ENCODE results near the gene GRK4. TPM values are rescaled to one million over a fixed set of nuclear protein-coding genes. Genes with fewer than 3 reads are reported as not detected.
A peak's percentile ranks its signal among the peaks of the same experiment; 100 is the strongest.

Gene GRK4
- total RNA-seq, 1 donor from 2014 or later = 6.7 TPM

DNA sequence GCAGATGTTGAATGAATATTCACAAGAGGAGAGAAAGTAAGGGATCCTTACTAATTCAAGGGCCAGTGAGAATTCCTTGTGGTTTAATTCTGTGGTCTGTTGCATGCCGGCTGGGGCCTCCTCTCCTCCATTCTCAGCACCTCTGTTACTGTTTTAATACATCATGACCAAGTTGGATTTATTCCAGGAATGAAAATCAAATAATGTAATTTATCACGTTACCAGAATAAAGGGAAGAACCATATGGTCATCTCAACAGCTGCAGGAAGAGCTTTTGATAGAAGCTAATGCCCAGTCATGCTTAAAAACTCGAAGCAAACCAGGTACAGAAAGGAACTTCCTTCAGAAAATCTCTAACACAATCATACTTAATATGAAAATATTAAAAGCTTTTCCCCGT lies 54.1 kb downstream of the GRK4 start:
- peaks cover 11% of the 10 kb centered on the region for H3K27me3 ChIP-seq (ENCODE audit: insufficient read depth, low read length)
- H3K9me3 ChIP-seq (ENCODE audit: insufficient read depth, low read depth, low read length) = no peaks in the 10 kb centered on the region
- DNase-seq (ENCODE audit: low read depth) = peak; percentile 70
- no peak overlapping the region for H3K9ac ChIP-seq (ENCODE audit: low read length)
- H4K20me1 ChIP-seq (ENCODE audit: insufficient read depth, low read length) = no peaks in the 10 kb centered on the region
- no peak overlapping the region for H2AFZ ChIP-seq (ENCODE audit: low read depth, low read length)
- TF ChIP-seq, protein P1, sequence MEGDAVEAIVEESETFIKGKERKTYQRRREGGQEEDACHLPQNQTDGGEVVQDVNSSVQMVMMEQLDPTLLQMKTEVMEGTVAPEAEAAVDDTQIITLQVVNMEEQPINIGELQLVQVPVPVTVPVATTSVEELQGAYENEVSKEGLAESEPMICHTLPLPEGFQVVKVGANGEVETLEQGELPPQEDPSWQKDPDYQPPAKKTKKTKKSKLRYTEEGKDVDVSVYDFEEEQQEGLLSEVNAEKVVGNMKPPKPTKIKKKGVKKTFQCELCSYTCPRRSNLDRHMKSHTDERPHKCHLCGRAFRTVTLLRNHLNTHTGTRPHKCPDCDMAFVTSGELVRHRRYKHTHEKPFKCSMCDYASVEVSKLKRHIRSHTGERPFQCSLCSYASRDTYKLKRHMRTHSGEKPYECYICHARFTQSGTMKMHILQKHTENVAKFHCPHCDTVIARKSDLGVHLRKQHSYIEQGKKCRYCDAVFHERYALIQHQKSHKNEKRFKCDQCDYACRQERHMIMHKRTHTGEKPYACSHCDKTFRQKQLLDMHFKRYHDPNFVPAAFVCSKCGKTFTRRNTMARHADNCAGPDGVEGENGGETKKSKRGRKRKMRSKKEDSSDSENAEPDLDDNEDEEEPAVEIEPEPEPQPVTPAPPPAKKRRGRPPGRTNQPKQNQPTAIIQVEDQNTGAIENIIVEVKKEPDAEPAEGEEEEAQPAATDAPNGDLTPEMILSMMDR (IDR thresholded peaks at IDR 0.05; ENCODE audit: insufficient read depth, low read depth, low read length) = no peak
- TF ChIP-seq EZH2 (IDR thresholded peaks at IDR 0.05; ENCODE audit: insufficient read depth, low read length) = no peak
- H3K4me2 ChIP-seq (ENCODE audit: low read length) = no peak overlapping the region
- H3K79me2 ChIP-seq (ENCODE audit: insufficient read depth, low read length) = no peaks in the 10 kb centered on the region
- H3K27ac ChIP-seq (ENCODE audit: low read depth, low read length) = no peak overlapping the region
- Mint-ChIP-seq H3K4me3 (ENCODE audit: unreplicated experiment) (no peak overlapping the region), H3K36me3 (ENCODE audit: low read depth, unreplicated experiment) (no peaks in the 10 kb centered on the region), H3K4me1 (ENCODE audit: low read depth, unreplicated experiment) (peaks cover 10% of the 10 kb centered on the region), H3K27ac (ENCODE audit: unreplicated experiment) (peak overlapping the region; percentile 30), H3K27me3 (ENCODE audit: low read depth, unreplicated experiment) (peaks cover 24% of the 10 kb centered on the region), H3K9me3 (ENCODE audit: unreplicated experiment) (peaks cover 2% of the 10 kb centered on the region)
- H3K4me3 ChIP-seq (ENCODE audit: insufficient read depth, low read depth, low read length) = no peak overlapping the region
- peaks cover 4% of the 10 kb centered on the region for H3K4me1 ChIP-seq (ENCODE audit: insufficient read depth, low read length)
- no peak for FAIRE-seq
- H3K36me3 ChIP-seq (ENCODE audit: insufficient read depth, low read length) = no peaks in the 10 kb centered on the region

GRCh38 chr4:3019145-3019846 lies 55.9 kb downstream of the GRK4 start:
- peaks cover 19% of the 10 kb centered on the region for H3K27me3 Mint-ChIP-seq (ENCODE audit: low read depth, unreplicated experiment)
- DNase-seq (ENCODE audit: low read depth) = no peak
- Histone ChIP-seq H2AFZ (ENCODE audit: low read depth, low read length) (no peak overlapping the region), H3K9me3 (ENCODE audit: insufficient read depth, low read depth, low read length) (peaks cover 5% of the 10 kb centered on the region), H3K79me2 (ENCODE audit: insufficient read depth, low read length) (no peaks in the 10 kb centered on the region), H3K9ac (ENCODE audit: low read length) (no peak overlapping the region), H3K36me3 (ENCODE audit: insufficient read depth, low read length) (no peaks in the 10 kb centered on the region), H3K4me2 (ENCODE audit: low read length) (no peak overlapping the region), H3K27me3 (ENCODE audit: insufficient read depth, low read length) (peaks cover 15% of the 10 kb centered on the region), H4K20me1 (ENCODE audit: insufficient read depth, low read length) (no peaks in the 10 kb centered on the region), H3K27ac (ENCODE audit: low read depth, low read length) (no peak overlapping the region), H3K4me1 (ENCODE audit: insufficient read depth, low read length) (peaks cover 4% of the 10 kb centered on the region), H3K4me3 (ENCODE audit: insufficient read depth, low read depth, low read length) (no peak overlapping the region)
- TF ChIP-seq EZH2 (IDR thresholded peaks at IDR 0.05; ENCODE audit: insufficient read depth, low read length) = no peak
- TF ChIP-seq, protein P1 (IDR thresholded peaks at IDR 0.05; ENCODE audit: insufficient read depth, low read depth, low read length) = no peak
- peaks cover 17% of the 10 kb centered on the region for H3K9me3 Mint-ChIP-seq (ENCODE audit: unreplicated experiment)
- H3K27ac Mint-ChIP-seq (ENCODE audit: unreplicated experiment) = no peak overlapping the region
- no peak for FAIRE-seq
- H3K4me1 Mint-ChIP-seq (ENCODE audit: low read depth, unreplicated experiment) = peaks cover 10% of the 10 kb centered on the region
- H3K36me3 Mint-ChIP-seq (ENCODE audit: low read depth, unreplicated experiment) = peaks cover 4% of the 10 kb centered on the region
- H3K4me3 Mint-ChIP-seq (ENCODE audit: unreplicated experiment) = no peak overlapping the region

GRCh38 chr4:3021127-3021526 lies 57.8 kb downstream of the GRK4 start:
- H3K36me3 Mint-ChIP-seq (ENCODE audit: low read depth, unreplicated experiment) = peaks cover 4% of the 10 kb centered on the region
- Histone ChIP-seq H4K20me1 (ENCODE audit: insufficient read depth, low read length) (no peaks in the 10 kb centered on the region), H3K4me2 (ENCODE audit: low read length) (no peak overlapping the region), H3K9ac (ENCODE audit: low read length) (no peak overlapping the region), H3K4me1 (ENCODE audit: insufficient read depth, low read length) (peaks cover 4% of the 10 kb centered on the region), H3K4me3 (ENCODE audit: insufficient read depth, low read depth, low read length) (no peak overlapping the region), H3K27ac (ENCODE audit: low read depth, low read length) (no peak overlapping the region), H3K27me3 (ENCODE audit: insufficient read depth, low read length) (peaks cover 15% of the 10 kb centered on the region), H3K9me3 (ENCODE audit: insufficient read depth, low read depth, low read length) (peaks cover 5% of the 10 kb centered on the region), H3K36me3 (ENCODE audit: insufficient read depth, low read length) (no peaks in the 10 kb centered on the region), H2AFZ (ENCODE audit: low read depth, low read length) (no peak overlapping the region), H3K79me2 (ENCODE audit: insufficient read depth, low read length) (no peaks in the 10 kb centered on the region)
- TF ChIP-seq, protein P1 (IDR thresholded peaks at IDR 0.05; ENCODE audit: insufficient read depth, low read depth, low read length) = no peak
- TF ChIP-seq EZH2 (IDR thresholded peaks at IDR 0.05; ENCODE audit: insufficient read depth, low read length) = no peak
- FAIRE-seq (no peak), DNase-seq (ENCODE audit: low read depth) (no peak)
- H3K9me3 Mint-ChIP-seq (ENCODE audit: unreplicated experiment) = peaks cover 17% of the 10 kb centered on the region
- no peak overlapping the region for H3K4me3 Mint-ChIP-seq (ENCODE audit: unreplicated experiment)
- peaks cover 10% of the 10 kb centered on the region for H3K4me1 Mint-ChIP-seq (ENCODE audit: low read depth, unreplicated experiment)
- no peak overlapping the region for H3K27ac Mint-ChIP-seq (ENCODE audit: unreplicated experiment)
- H3K27me3 Mint-ChIP-seq (ENCODE audit: low read depth, unreplicated experiment) = peaks cover 14% of the 10 kb centered on the region
